ENCODE data around the gene C2orf49. TPM values are rescaled to one million over a fixed set of nuclear protein-coding genes. Genes with fewer than 3 reads are reported as not detected.

The C2orf49 gene
- total RNA-seq, 1 donor from 2014 or later: 15.8 TPM

DNA sequence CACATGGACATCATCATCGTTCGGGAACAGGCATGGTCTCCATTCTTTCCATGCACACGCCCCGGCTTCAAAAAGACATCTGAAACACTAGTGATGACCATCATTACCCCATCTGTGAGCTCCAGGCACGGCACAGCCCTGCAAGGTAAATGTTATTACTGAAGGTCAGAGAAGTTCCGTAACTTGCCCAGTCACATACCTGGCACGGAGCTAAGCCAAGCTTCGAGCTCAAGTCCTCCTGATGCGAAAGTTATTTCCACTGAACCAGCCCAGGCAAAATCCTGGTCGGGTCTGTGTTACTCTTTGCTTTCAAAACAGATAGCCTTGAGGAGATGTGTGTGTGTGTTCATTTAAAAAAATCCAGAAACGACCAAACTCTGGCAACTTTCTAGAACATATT is 38.7 kb downstream of the C2orf49 start:
- Mint-ChIP-seq H3K4me1 (ENCODE audit: unreplicated experiment) (peaks cover 9% of the 10 kb centered on the region), H3K27ac (ENCODE audit: unreplicated experiment) (no peak overlapping the region), H3K9me3 (ENCODE audit: unreplicated experiment) (no peaks in the 10 kb centered on the region), H3K4me3 (ENCODE audit: unreplicated experiment) (no peak overlapping the region), H3K27me3 (ENCODE audit: unreplicated experiment) (no peaks in the 10 kb centered on the region), H3K36me3 (ENCODE audit: low read depth, unreplicated experiment) (peaks cover 20% of the 10 kb centered on the region)
- TF ChIP-seq CTCF (IDR thresholded peaks at IDR 0.05; ENCODE audit: unreplicated experiment): no peak
- DNase-seq (ENCODE audit: low spot score): no peak

DNA sequence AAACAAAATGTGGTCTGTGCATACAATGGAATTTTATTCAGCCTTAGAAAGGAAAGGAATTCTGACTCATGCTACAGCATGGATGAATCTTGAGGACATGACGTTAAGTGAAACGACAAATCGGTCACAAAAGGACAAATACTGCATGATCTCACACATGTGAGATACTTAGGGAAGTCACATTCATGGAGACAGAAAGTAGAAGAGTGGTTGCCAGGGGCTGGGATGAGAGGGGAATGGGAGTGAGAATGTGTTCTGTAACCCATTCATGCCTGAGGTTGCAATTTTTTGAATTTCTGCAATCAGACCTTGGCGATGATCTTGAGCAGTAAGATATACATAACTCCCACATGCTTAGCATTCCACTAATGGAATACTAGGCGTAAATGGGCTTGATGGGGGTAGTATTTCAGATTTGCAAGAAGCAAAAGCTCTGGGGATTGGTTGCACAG is 39.5 kb downstream of the C2orf49 start:
- Mint-ChIP-seq H3K27ac (ENCODE audit: unreplicated experiment) (no peak overlapping the region), H3K4me1 (ENCODE audit: unreplicated experiment) (peaks cover 9% of the 10 kb centered on the region), H3K27me3 (ENCODE audit: unreplicated experiment) (peaks cover 2% of the 10 kb centered on the region), H3K36me3 (ENCODE audit: low read depth, unreplicated experiment) (peaks cover 16% of the 10 kb centered on the region), H3K4me3 (ENCODE audit: unreplicated experiment) (no peak overlapping the region), H3K9me3 (ENCODE audit: unreplicated experiment) (no peaks in the 10 kb centered on the region)
- TF ChIP-seq CTCF (IDR thresholded peaks at IDR 0.05; ENCODE audit: unreplicated experiment): no peak
- no peak for DNase-seq (ENCODE audit: low spot score)

DNA sequence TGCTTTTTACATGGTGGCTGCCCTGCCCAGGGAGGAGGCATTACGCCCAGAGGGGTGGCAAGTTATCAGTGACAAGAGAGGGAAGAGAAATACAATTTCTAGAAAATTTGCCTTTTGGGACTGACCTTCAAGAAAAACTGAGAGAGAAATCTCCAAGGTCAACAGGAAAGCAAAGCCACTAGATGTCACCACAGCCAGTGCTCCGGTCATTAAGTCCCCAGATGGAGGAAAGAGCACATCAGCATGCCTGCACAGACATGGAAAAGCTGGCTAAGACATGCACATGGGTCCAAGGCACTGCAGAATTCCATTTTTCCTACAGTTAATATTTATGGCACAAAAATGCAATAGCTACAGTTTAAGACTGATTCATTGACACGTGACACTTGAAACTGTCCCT is 40.5 kb downstream of the C2orf49 start:
- no peak for TF ChIP-seq CTCF (IDR thresholded peaks at IDR 0.05; ENCODE audit: unreplicated experiment)
- Mint-ChIP-seq H3K4me3 (ENCODE audit: unreplicated experiment) (no peak overlapping the region), H3K36me3 (ENCODE audit: low read depth, unreplicated experiment) (peaks cover 15% of the 10 kb centered on the region), H3K27me3 (ENCODE audit: unreplicated experiment) (peaks cover 2% of the 10 kb centered on the region), H3K4me1 (ENCODE audit: unreplicated experiment) (peaks cover 9% of the 10 kb centered on the region), H3K9me3 (ENCODE audit: unreplicated experiment) (no peaks in the 10 kb centered on the region), H3K27ac (ENCODE audit: unreplicated experiment) (no peak overlapping the region)
- DNase-seq (ENCODE audit: low spot score): no peak

GRCh38 chr2:105378276-105378840 is 41.0 kb downstream of the C2orf49 start:
- DNase-seq (ENCODE audit: low spot score): no peak
- Mint-ChIP-seq H3K36me3 (ENCODE audit: low read depth, unreplicated experiment) (peaks cover 10% of the 10 kb centered on the region), H3K27ac (ENCODE audit: unreplicated experiment) (no peak overlapping the region), H3K4me1 (ENCODE audit: unreplicated experiment) (peaks cover 9% of the 10 kb centered on the region), H3K27me3 (ENCODE audit: unreplicated experiment) (peaks cover 2% of the 10 kb centered on the region), H3K4me3 (ENCODE audit: unreplicated experiment) (no peak overlapping the region), H3K9me3 (ENCODE audit: unreplicated experiment) (no peaks in the 10 kb centered on the region)
- TF ChIP-seq CTCF (IDR thresholded peaks at IDR 0.05; ENCODE audit: unreplicated experiment): no peak

DNA sequence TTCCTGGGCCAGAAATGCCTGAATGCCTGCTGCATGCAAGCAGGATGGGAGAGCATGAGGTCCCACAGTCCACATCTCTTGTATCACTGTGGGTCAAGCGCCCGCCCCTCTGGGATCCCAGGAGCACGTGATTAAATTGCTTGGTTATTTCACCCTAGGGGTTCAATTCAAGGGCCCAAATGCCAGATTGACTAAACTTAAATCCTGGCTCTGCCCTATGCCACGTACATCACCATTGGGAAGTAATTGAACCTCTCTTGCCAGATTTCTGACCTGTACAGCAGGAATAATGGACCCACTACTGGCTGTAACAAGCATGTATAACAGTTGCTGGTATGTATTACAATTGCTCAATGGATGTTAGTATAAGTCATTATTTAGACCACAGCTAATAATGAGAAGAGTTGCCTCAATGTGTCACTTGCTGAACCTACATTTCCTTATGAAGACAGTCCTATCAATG is 41.6 kb downstream of the C2orf49 start:
- Mint-ChIP-seq H3K9me3 (ENCODE audit: unreplicated experiment) (no peaks in the 10 kb centered on the region), H3K36me3 (ENCODE audit: low read depth, unreplicated experiment) (peaks cover 5% of the 10 kb centered on the region), H3K4me1 (ENCODE audit: unreplicated experiment) (peaks cover 9% of the 10 kb centered on the region), H3K27me3 (ENCODE audit: unreplicated experiment) (peaks cover 2% of the 10 kb centered on the region), H3K4me3 (ENCODE audit: unreplicated experiment) (no peak overlapping the region), H3K27ac (ENCODE audit: unreplicated experiment) (no peak overlapping the region)
- no peak for DNase-seq (ENCODE audit: low spot score)
- no peak for TF ChIP-seq CTCF (IDR thresholded peaks at IDR 0.05; ENCODE audit: unreplicated experiment)
